CD4-positive, CD25-positive, alpha-beta regulatory T cell (primary cell): ENCODE results near the gene RUSF1. TPM values are rescaled to one million over a fixed set of nuclear protein-coding genes. Genes with fewer than 3 reads are reported as not detected.

Experiments used
- ATAC-seq, 2 donors: fragments of 150-1000 bp; cut with Tn5 transposase; one replicate each; pipeline ENCODE4 v1.10.0; 2021; ENCODE audit warnings: low read depth in 2 of 2, moderate number of reproducible peaks in 2 of 2, moderate library complexity in 1 of 2
- DNase-seq, 3 donors: peaks; one replicate each; pipeline versions ENCODE4 v3.0.0 to v3.0.0-alpha.2; 2012 to 2022; ENCODE audit warnings: mixed read lengths in 1 of 3
- H3K27ac ChIP-seq: one replicate; pipeline ENCODE4 v1.7.0; 2013; ENCODE audit warnings: mild to moderate bottlenecking, low read length; ENCODE audit not compliant: insufficient read depth, poor library complexity, severe bottlenecking
- H3K27me3 ChIP-seq: one replicate; pipeline ENCODE4 v1.7.0; 2013; ENCODE audit warnings: low read length; ENCODE audit not compliant: control insufficient read depth, insufficient read depth
- H3K36me3 ChIP-seq: one replicate; pipeline ENCODE4 v1.7.0; 2013; ENCODE audit warnings: mild to moderate bottlenecking, low read length, moderate library complexity; ENCODE audit not compliant: control insufficient read depth, insufficient read depth
- H3K4me1 ChIP-seq: 2 replicates; pipeline ENCODE4 v1.7.0; 2013; ENCODE audit warnings: mild to moderate bottlenecking, low read length; ENCODE audit not compliant: insufficient read depth, control insufficient read depth, poor library complexity, severe bottlenecking
- H3K4me3 ChIP-seq: one replicate; pipeline ENCODE4 v1.7.0; 2013; ENCODE audit warnings: low read depth, mild to moderate bottlenecking, low read length, moderate library complexity
- H3K9me3 ChIP-seq, 2 experiments: 1 replicate in 1 of 2; 2 replicates in 1 of 2; pipeline ENCODE4 v1.7.0; 2013; ENCODE audit warnings: low read length in 2 of 2, mild to moderate bottlenecking in 1 of 2, moderate library complexity in 1 of 2; ENCODE audit not compliant: control insufficient read depth in 2 of 2
- H3K27ac Mint-ChIP-seq, 3 donors: one replicate each; pipeline ENCODE4 v1.8.0; 2020 to 2022; ENCODE audit warnings: mild to moderate bottlenecking in 3 of 3, mixed read lengths in 3 of 3, moderate library complexity in 2 of 3
- H3K27me3 Mint-ChIP-seq: one replicate; pipeline ENCODE4 v1.8.0; 2022; ENCODE audit warnings: mild to moderate bottlenecking, mixed read lengths
- H3K36me3 Mint-ChIP-seq: one replicate; pipeline ENCODE4 v1.8.0; 2020; ENCODE audit warnings: mixed read lengths
- H3K4me1 Mint-ChIP-seq, 4 donors: one replicate each; pipeline ENCODE4 v1.8.0; 2020 to 2022; ENCODE audit warnings: mixed read lengths in 4 of 4, mild to moderate bottlenecking in 1 of 4
- H3K4me3 Mint-ChIP-seq, 4 donors: one replicate each; pipeline ENCODE4 v1.8.0; 2020 to 2022; ENCODE audit warnings: mild to moderate bottlenecking in 4 of 4, mixed read lengths in 4 of 4, moderate library complexity in 3 of 4
- H3K9me3 Mint-ChIP-seq, 7 donors: one replicate each; pipeline ENCODE4 v1.8.0; 2020 to 2022; ENCODE audit warnings: mixed read lengths in 7 of 7, mild to moderate bottlenecking in 3 of 7, moderate library complexity in 2 of 7
- polyA plus RNA-seq, 4 donors: library from polyadenylated mRNA; unstranded; fragments of 300-500 nt; fragmentation: Illumina TruSeq; gene quantifications; one replicate each; pipeline ENCODE4 v1.2.3, GENCODE V29; 2021
- total RNA-seq: library from RNA; stranded (reverse); gene quantifications from one replicate; pipeline ENCODE4 v1.2.3, GENCODE V29; 2022

RUSF1 gene
- total and polyA plus RNA-seq, 5 donors from 2014 or later: 17.9 to 44.7 (median 21.6) TPM

GRCh38 chr16:31532896-31533295 lies 24.7 kb upstream of the RUSF1 start:
- Histone ChIP-seq H3K36me3 (no peaks in the 10 kb centered on the region), H3K4me3 (no peak overlapping the region), H3K27me3 (peaks cover 15% of the 10 kb centered on the region), H3K9me3 (no peaks in the 10 kb centered on the region), H3K27ac (no peak overlapping the region), H3K4me1 (peaks cover 9% of the 10 kb centered on the region)
- no peak overlapping the region for H3K4me3 Mint-ChIP-seq
- no peak overlapping the region for H3K27ac Mint-ChIP-seq
- peaks cover 0 to 22% (median 3%) of the 10 kb centered on the region in 4 donors for H3K4me1 Mint-ChIP-seq
- no peaks in the 10 kb centered on the region for H3K36me3 Mint-ChIP-seq
- no peak for ATAC-seq
- peaks cover 38% of the 10 kb centered on the region for H3K27me3 Mint-ChIP-seq
- DNase-seq: no peak
- peaks cover 0 to 1% (median 0%) of the 10 kb centered on the region in 7 donors for H3K9me3 Mint-ChIP-seq

- DNase-seq (no peak), ATAC-seq (no peak)
- no peaks in the 10 kb centered on the region for H3K9me3 ChIP-seq
- no peaks in the 10 kb centered on the region for H3K36me3 ChIP-seq
- no peak overlapping the region for H3K27ac ChIP-seq
- no peak overlapping the region for H3K27ac Mint-ChIP-seq
- no peaks in the 10 kb centered on the region for H3K36me3 Mint-ChIP-seq
- peaks cover 0 to 1% (median 0%) of the 10 kb centered on the region in 7 donors for H3K9me3 Mint-ChIP-seq
- no peak overlapping the region for H3K4me3 Mint-ChIP-seq
- H3K27me3 ChIP-seq: peaks cover 18% of the 10 kb centered on the region
- peaks cover 40% of the 10 kb centered on the region for H3K27me3 Mint-ChIP-seq
- no peak overlapping the region for H3K4me3 ChIP-seq
- H3K4me1 ChIP-seq: peaks cover 5% of the 10 kb centered on the region
- peaks cover 0 to 23% (median 3%) of the 10 kb centered on the region in 4 donors for H3K4me1 Mint-ChIP-seq
Observed at GRCh38 chr16:31532120-31532519, 23.9 kb upstream of the RUSF1 start.

GRCh38 chr16:31531096-31531495 lies 22.9 kb upstream of the RUSF1 start:
- peaks cover 0 to 23% (median 3%) of the 10 kb centered on the region in 4 donors for H3K4me1 Mint-ChIP-seq
- H3K4me1 ChIP-seq: peaks cover 5% of the 10 kb centered on the region
- ATAC-seq (no peak), DNase-seq (no peak)
- H3K9me3 ChIP-seq: no peaks in the 10 kb centered on the region
- H3K27me3 Mint-ChIP-seq: peaks cover 33% of the 10 kb centered on the region
- no peaks in the 10 kb centered on the region for H3K36me3 Mint-ChIP-seq
- no peak overlapping the region for H3K27ac ChIP-seq
- no peaks in the 10 kb centered on the region for H3K36me3 ChIP-seq
- no peak overlapping the region for H3K4me3 ChIP-seq
- peaks cover 18% of the 10 kb centered on the region for H3K27me3 ChIP-seq
- H3K9me3 Mint-ChIP-seq: peaks cover 0 to 1% (median 0%) of the 10 kb centered on the region in 7 donors
- no peak overlapping the region for H3K27ac Mint-ChIP-seq
- H3K4me3 Mint-ChIP-seq: no peak overlapping the region

GRCh38 chr16:31530405-31530804 lies 22.2 kb upstream of the RUSF1 start:
- peak overlapping the region in 1 of 3 donors; percentile 14 for H3K27ac Mint-ChIP-seq
- no peaks in the 10 kb centered on the region for H3K36me3 ChIP-seq
- peak overlapping the region in 1 of 4 donors; percentile 71 for H3K4me3 Mint-ChIP-seq
- H3K9me3 Mint-ChIP-seq: peaks cover 0 to 1% (median 0%) of the 10 kb centered on the region in 7 donors
- peaks cover 15% of the 10 kb centered on the region for H3K27me3 ChIP-seq
- peaks cover 27% of the 10 kb centered on the region for H3K27me3 Mint-ChIP-seq
- H3K4me1 ChIP-seq: peaks cover 5% of the 10 kb centered on the region
- no peaks in the 10 kb centered on the region for H3K36me3 Mint-ChIP-seq
- ATAC-seq: no peak
- no peak overlapping the region for H3K4me3 ChIP-seq
- no peaks in the 10 kb centered on the region for H3K9me3 ChIP-seq
- no peak overlapping the region for H3K27ac ChIP-seq
- peaks cover 0 to 23% (median 2%) of the 10 kb centered on the region in 4 donors for H3K4me1 Mint-ChIP-seq
- no peak for DNase-seq

GRCh38 chr16:31529937-31530312 lies 21.7 kb upstream of the RUSF1 start:
- DNase-seq (no peak), ATAC-seq (no peak)
- Mint-ChIP-seq H3K27me3 (peaks cover 24% of the 10 kb centered on the region), H3K4me1 (peaks cover 0 to 23% (median 2%) of the 10 kb centered on the region in 4 donors), H3K9me3 (peaks cover 0 to 1% (median 0%) of the 10 kb centered on the region in 7 donors), H3K27ac (peak overlapping the region in 1 of 3 donors; percentile 14), H3K36me3 (no peaks in the 10 kb centered on the region), H3K4me3 (peak overlapping the region in 2 of 4 donors; percentile 55 to 71)
- H3K4me3 ChIP-seq: no peak overlapping the region
- peaks cover 5% of the 10 kb centered on the region for H3K4me1 ChIP-seq
- no peak overlapping the region for H3K27ac ChIP-seq
- no peaks in the 10 kb centered on the region for H3K9me3 ChIP-seq
- H3K27me3 ChIP-seq: peaks cover 15% of the 10 kb centered on the region
- no peaks in the 10 kb centered on the region for H3K36me3 ChIP-seq

- ATAC-seq: no peak
- no peak overlapping the region for H3K27ac ChIP-seq
Observed at GRCh38 chr16:31529108-31529936, 21.1 kb upstream of the RUSF1 start.

GRCh38 chr16:31528523-31529107 lies 20.4 kb upstream of the RUSF1 start:
- H3K27me3 Mint-ChIP-seq: peaks cover 14% of the 10 kb centered on the region
- Histone ChIP-seq H3K4me3 (no peak overlapping the region), H3K36me3 (no peaks in the 10 kb centered on the region), H3K9me3 (no peaks in the 10 kb centered on the region), H3K4me1 (peaks cover 5% of the 10 kb centered on the region), H3K27me3 (peaks cover 15% of the 10 kb centered on the region), H3K27ac (no peak overlapping the region)
- H3K4me1 Mint-ChIP-seq: peaks cover 0 to 23% (median 2%) of the 10 kb centered on the region in 4 donors
- peak overlapping the region in 2 of 3 donors; percentile 35 to 73 for H3K27ac Mint-ChIP-seq
- DNase-seq (no peak), ATAC-seq (no peak)
- H3K4me3 Mint-ChIP-seq: peak overlapping the region in 2 of 4 donors; percentile 69 to 75
- no peaks in the 10 kb centered on the region for H3K36me3 Mint-ChIP-seq
- peaks cover 0 to 1% (median 0%) of the 10 kb centered on the region in 7 donors for H3K9me3 Mint-ChIP-seq

More at GRCh38 chr16:31529108-31529936, 21.1 kb upstream of the RUSF1 start:
- no peak overlapping the region for H3K4me3 ChIP-seq
- Mint-ChIP-seq H3K36me3 (no peaks in the 10 kb centered on the region), H3K9me3 (peaks cover 0 to 1% (median 0%) of the 10 kb centered on the region in 7 donors), H3K27ac (peak overlapping the region in 1 of 3 donors; percentile 35), H3K4me3 (peak overlapping the region in 2 of 4 donors; percentile 71 to 75), H3K27me3 (peaks cover 21% of the 10 kb centered on the region), H3K4me1 (peaks cover 0 to 23% (median 2%) of the 10 kb centered on the region in 4 donors)
- DNase-seq: no peak
- no peaks in the 10 kb centered on the region for H3K36me3 ChIP-seq
- no peaks in the 10 kb centered on the region for H3K9me3 ChIP-seq
- peaks cover 15% of the 10 kb centered on the region for H3K27me3 ChIP-seq
- peaks cover 5% of the 10 kb centered on the region for H3K4me1 ChIP-seq
